GM18870 (cell line): ENCODE results near the gene GFAP.

ENCODE experiments used
- ATAC-seq: cut with Tn5 transposase; IDR thresholded peaks from one replicate; pipeline ENCODE4 v1.9.1; 2021; ENCODE audit warnings: moderate library complexity; ENCODE audit not compliant: unreplicated experiment

The GFAP gene

GRCh38 chr17:44903012-44903685, 12.2 kb downstream of the GFAP start:
- ATAC-seq, result no peak

- ATAC-seq, result no peak
Measured at GRCh38 chr17:44902135-44902760, 13.1 kb downstream of the GFAP start.

- ATAC-seq, result no peak
Measured at GRCh38 chr17:44901411-44901921, 13.8 kb downstream of the GFAP start.

GRCh38 chr17:44900894-44901293, 14.4 kb downstream of the GFAP start:
- no peak for ATAC-seq

GRCh38 chr17:44899074-44899782, 16.1 kb downstream of the GFAP start, which contains the start of gene EFTUD2:
Gene EFTUD2 (minus strand): TSS chr17:44899445. CDS start chr17:44894521, 4,924 bp downstream.
- ATAC-seq, result no peak

GRCh38 chr17:44898768-44899073, 16.6 kb downstream of the GFAP start:
- no peak for ATAC-seq

GRCh38 chr17:44894642-44895041, 20.7 kb downstream of the GFAP start:
- no peak for ATAC-seq

GRCh38 chr17:44892250-44892649, 23.1 kb downstream of the GFAP start:
- no peak for ATAC-seq

- no peak for ATAC-seq
Measured at GRCh38 chr17:44889003-44889402, 26.3 kb downstream of the GFAP start.

- ATAC-seq, result no peak
Measured at GRCh38 chr17:44887971-44888954, 27.0 kb downstream of the GFAP start.

- ATAC-seq, result no peak
Measured at GRCh38 chr17:44887016-44887415, 28.3 kb downstream of the GFAP start.

- no peak for ATAC-seq
Measured at GRCh38 chr17:44884941-44885340, 30.4 kb downstream of the GFAP start.

- no peak for ATAC-seq
Measured at GRCh38 chr17:44881145-44881544, 34.2 kb downstream of the GFAP start.

GRCh38 chr17:44880062-44880461, 35.2 kb downstream of the GFAP start:
- no peak for ATAC-seq

GRCh38 chr17:44879376-44879775, 35.9 kb downstream of the GFAP start:
- ATAC-seq, result no peak

GRCh38 chr17:44878627-44879221, 36.6 kb downstream of the GFAP start:
- ATAC-seq, result no peak

- no peak for ATAC-seq
Measured at GRCh38 chr17:44877121-44877520, 38.2 kb downstream of the GFAP start.

GRCh38 chr17:44875761-44876160, 39.5 kb downstream of the GFAP start:
- ATAC-seq, result no peak

GRCh38 chr17:44872131-44872768, 43.0 kb downstream of the GFAP start:
- no peak for ATAC-seq

- ATAC-seq, result no peak
Measured at GRCh38 chr17:44871556-44871955, 43.7 kb downstream of the GFAP start.
